B cell (primary cell): ENCODE data around the gene FKBP2. TPM values are rescaled to one million over a fixed set of nuclear protein-coding genes. Genes with fewer than 3 reads are reported as not detected.

Experiments
- ATAC-seq: fragments of 200-7000 bp; cut with Tn5 transposase; one replicate; pipeline ENCODE4 v1.10.0; 2021; ENCODE audit warnings: low read depth, mild to moderate bottlenecking, moderate number of reproducible peaks, moderate library complexity
- CTCF ChIA-PET: fragments of 350-600 bp; sonication (Branson Sonifier 250); formaldehyde crosslinking; loops from one replicate; lab custom pipeline; 2021; ENCODE audit warnings: antibody characterized with exemption, inconsistent platforms; lab: Charles Lee
- POLR2A ChIA-PET: fragments of 350-600 bp; sonication (Branson Sonifier 250); formaldehyde crosslinking; loops from one replicate; lab custom pipeline; 2021; ENCODE audit warnings: antibody characterized with exemption; lab: Charles Lee
- DNase-seq: peaks from one replicate; pipeline ENCODE4 v3.0.0; 2013
- H2AFZ ChIP-seq: 2 replicates; pipeline ENCODE4 v1.6.1; 2012; ENCODE audit warnings: mild to moderate bottlenecking, low read depth, low read length; ENCODE audit not compliant: insufficient read depth, poor library complexity, severe bottlenecking
- H3K27ac ChIP-seq, 2 donors: 1 replicate in 1 of 2; 2 replicates in 1 of 2; pipeline ENCODE4 v1.5.1; 2012 to 2013; ENCODE audit warnings: low read length in 2 of 2, mild to moderate bottlenecking in 2 of 2, moderate library complexity in 1 of 2
- H3K27me3 ChIP-seq, 4 experiments: fragments of 200-600 bp in 1 of 4; sonication (generic) in 1 of 4; replicated peaks in 1 of 4; 1 replicate in 2 of 4; 2 replicates in 2 of 4; pipeline versions ENCODE4 v1.6.1 to v1.7.0; 2013 to 2016; ENCODE audit warnings: low read length in 3 of 4, mild to moderate bottlenecking in 2 of 4, mixed read lengths in 1 of 4, moderate library complexity in 1 of 4; ENCODE audit not compliant: insufficient read depth in 4 of 4, control insufficient read depth in 3 of 4; ENCODE audit errors: control extremely low read depth in 1 of 4
- H3K36me3 ChIP-seq, 2 experiments: replicated peaks in 1 of 2; 1 replicate in 1 of 2; 2 replicates in 1 of 2; pipeline versions ENCODE4 v1.6.1 to v1.7.1; 2013; ENCODE audit warnings: low read length in 1 of 2; ENCODE audit not compliant: insufficient read depth in 2 of 2, control insufficient read depth in 1 of 2; ENCODE audit errors: control extremely low read depth in 1 of 2, extremely low read depth in 1 of 2
- H3K4me1 ChIP-seq, 2 donors: fragments of 200-600 bp in 1 of 2; sonication (generic) in 1 of 2; 1 replicate in 1 of 2; 2 replicates in 1 of 2; pipeline versions ENCODE4 v1.5.1 to v1.6.1; 2013 to 2017; ENCODE audit warnings: low read length in 2 of 2; ENCODE audit not compliant: control insufficient read depth in 2 of 2, insufficient read depth in 2 of 2
- H3K4me2 ChIP-seq: replicated peaks from 2 replicates; pipeline ENCODE3; 2012; ENCODE audit warnings: mild to moderate bottlenecking, low read depth, low read length; ENCODE audit not compliant: poor library complexity, severe bottlenecking
- H3K4me3 ChIP-seq, 5 experiments: fragments of 200-600 bp in 1 of 5; sonication (generic) in 1 of 5; 1 replicate in 3 of 5; 2 replicates in 2 of 5; pipeline versions ENCODE4 v1.5.1 to v1.7.0; 2011 to 2016; ENCODE audit warnings: low read length in 4 of 5, mild to moderate bottlenecking in 4 of 5, low read depth in 2 of 5, control low read depth in 1 of 5, moderate library complexity in 1 of 5; ENCODE audit not compliant: insufficient read depth in 1 of 5; ENCODE audit errors: control extremely low read depth in 1 of 5, extremely low read depth in 1 of 5
- H3K79me2 ChIP-seq: fragments of 200-600 bp; sonication (generic); one replicate; pipeline ENCODE4 v1.6.0; 2016; ENCODE audit warnings: low read length; ENCODE audit not compliant: control insufficient read depth, insufficient read depth
- H3K9ac ChIP-seq: fragments of 200-600 bp; sonication (generic); 2 replicates; pipeline ENCODE4 v1.6.1; 2017; ENCODE audit warnings: mild to moderate bottlenecking, low read length, moderate library complexity
- H3K9me3 ChIP-seq, 3 donors: one replicate each; pipeline versions ENCODE4 v1.6.1 to v1.7.1; 2013; ENCODE audit warnings: low read length in 2 of 3; ENCODE audit not compliant: control insufficient read depth in 2 of 3, insufficient read depth in 1 of 3; ENCODE audit errors: control extremely low read depth in 1 of 3
- H4K20me1 ChIP-seq: 2 replicates; pipeline ENCODE4 v1.6.0; 2012; ENCODE audit warnings: mild to moderate bottlenecking, low read length; ENCODE audit not compliant: insufficient read depth, control insufficient read depth, poor library complexity, severe bottlenecking
- H3K27ac Mint-ChIP-seq: one replicate; pipeline ENCODE4 v1.8.0; 2021; ENCODE audit warnings: mixed read lengths
- H3K27me3 Mint-ChIP-seq: one replicate; pipeline ENCODE4 v1.8.0; 2021; ENCODE audit warnings: mixed read lengths
- H3K4me1 Mint-ChIP-seq: one replicate; pipeline ENCODE4 v1.8.0; 2021; ENCODE audit warnings: mixed read lengths
- H3K4me3 Mint-ChIP-seq: one replicate; pipeline ENCODE4 v1.8.0; 2021; ENCODE audit warnings: mixed read lengths
- H3K9me3 Mint-ChIP-seq: one replicate; pipeline ENCODE4 v1.8.0; 2022; ENCODE audit warnings: mixed read lengths; ENCODE audit not compliant: insufficient read depth
- CTCF ChIP-seq: fragments of 200-600 bp; IDR thresholded peaks from one replicate; pipeline ENCODE4 v1.8.0; 2022; ENCODE audit warnings: antibody characterized with exemption, mild to moderate bottlenecking
- EZH2 ChIP-seq: IDR thresholded peaks from 2 replicates; pipeline ENCODE4 v1.6.1; 2012; ENCODE audit warnings: borderline replicate concordance, low read depth, mild to moderate bottlenecking, moderate library complexity, low read length; ENCODE audit not compliant: insufficient read depth, poor library complexity, severe bottlenecking
- WGBS: methylation state at CpG from one replicate; pipeline ENCODE4 v1.1.5; 2013; ENCODE audit warnings: missing lambda C conversion rate; ENCODE audit not compliant: insufficient coverage; 5-methylcytosine and 5-hydroxymethylcytosine counted together
- intact Hi-C: fragments of 100-400 bp; cut with micrococcal nuclease; formaldehyde crosslinking; loops from one replicate; pipeline ENCODE4 v1.10.0; 2022
- polyA plus RNA-seq: library from polyadenylated mRNA; depleted of rRNA; stranded (reverse); fragments of >200 nt; gene quantifications from 2 replicates; pipeline ENCODE4 v1.2.3, GENCODE V29; 2012
- total RNA-seq, 2 donors: library from RNA; stranded (reverse); fragments of 120-200 nt in 1 of 2; gene quantifications; 1 replicate in 1 of 2; 2 replicates in 1 of 2; pipeline versions ENCODE4 v1.2.3 to v1.2.4, GENCODE V29; 2013 to 2022

The FKBP2 gene
- total and polyA plus RNA-seq, 2 donors (not counting 1 experiment from before 2014, with no cell fraction given) = 23.7 to 38.2 TPM

- no peak overlapping the region for H3K27ac ChIP-seq
- intact Hi-C loops = no loop called here
- TF ChIP-seq EZH2 (no peak), CTCF (no peak)
- no peak overlapping the region for H3K9ac ChIP-seq
- WGBS = 92% methylated on average over 21 of the region's 24 CpGs
- H3K36me3 ChIP-seq = peaks cover 0 to 50% of the 10 kb centered on the region in 2 experiments
- DNase-seq (no peak), ATAC-seq (no peak)
- H3K9me3 ChIP-seq = no peaks in the 10 kb centered on the region
- no peak overlapping the region for H3K4me3 Mint-ChIP-seq
- H3K4me3 ChIP-seq = no peak overlapping the region
- H3K4me1 ChIP-seq = peaks cover 16 to 27% of the 10 kb centered on the region in 2 donors
- no peaks in the 10 kb centered on the region for H3K9me3 Mint-ChIP-seq
- peaks cover 37% of the 10 kb centered on the region for H3K79me2 ChIP-seq
- POLR2A ChIA-PET = interaction anchor here (0.9 to 6.3 kb wide), 4 partner anchors 9 to 82 kb away, joined by 3 to 78 read pairs (median 4); partner anchors contain the start of gene FERMT3
- no peak overlapping the region for H3K27ac Mint-ChIP-seq
- H3K4me2 ChIP-seq = no peak overlapping the region
- CTCF ChIA-PET = interaction anchor here (1.0 to 5.2 kb wide), 8 partner anchors 8 to 78 kb away, joined by 3 to 70 read pairs (median 6); partner anchors contain the start of genes FERMT3 and STIP1
- H4K20me1 ChIP-seq = peaks cover 30% of the 10 kb centered on the region
- no peaks in the 10 kb centered on the region for H3K27me3 Mint-ChIP-seq
- no peak overlapping the region for H2AFZ ChIP-seq
- no peaks in the 10 kb centered on the region for H3K27me3 ChIP-seq
- H3K4me1 Mint-ChIP-seq = peaks cover 25% of the 10 kb centered on the region
These were observed 17.8 kb upstream of the FKBP2 start for GRCh38 chr11:64223001-64223651.
